Measurements from ENCODE around the gene SLC5A2.

- TF ChIP-seq, protein P1, sequence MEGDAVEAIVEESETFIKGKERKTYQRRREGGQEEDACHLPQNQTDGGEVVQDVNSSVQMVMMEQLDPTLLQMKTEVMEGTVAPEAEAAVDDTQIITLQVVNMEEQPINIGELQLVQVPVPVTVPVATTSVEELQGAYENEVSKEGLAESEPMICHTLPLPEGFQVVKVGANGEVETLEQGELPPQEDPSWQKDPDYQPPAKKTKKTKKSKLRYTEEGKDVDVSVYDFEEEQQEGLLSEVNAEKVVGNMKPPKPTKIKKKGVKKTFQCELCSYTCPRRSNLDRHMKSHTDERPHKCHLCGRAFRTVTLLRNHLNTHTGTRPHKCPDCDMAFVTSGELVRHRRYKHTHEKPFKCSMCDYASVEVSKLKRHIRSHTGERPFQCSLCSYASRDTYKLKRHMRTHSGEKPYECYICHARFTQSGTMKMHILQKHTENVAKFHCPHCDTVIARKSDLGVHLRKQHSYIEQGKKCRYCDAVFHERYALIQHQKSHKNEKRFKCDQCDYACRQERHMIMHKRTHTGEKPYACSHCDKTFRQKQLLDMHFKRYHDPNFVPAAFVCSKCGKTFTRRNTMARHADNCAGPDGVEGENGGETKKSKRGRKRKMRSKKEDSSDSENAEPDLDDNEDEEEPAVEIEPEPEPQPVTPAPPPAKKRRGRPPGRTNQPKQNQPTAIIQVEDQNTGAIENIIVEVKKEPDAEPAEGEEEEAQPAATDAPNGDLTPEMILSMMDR (IDR thresholded peaks at IDR 0.05): no peak
- TF ChIP-seq POLR2A (IDR thresholded peaks at IDR 0.05; ENCODE audit: low read depth): no peak
- no peak for TF ChIP-seq POLR2AphosphoS5 (IDR thresholded peaks at IDR 0.05)
- TF ChIP-seq EP300 (IDR thresholded peaks at IDR 0.05): no peak
Measured at GRCh38 chr16:31473264-31473984, 9.5 kb upstream of the SLC5A2 start.
